GM13977 (cell line): Measurements from ENCODE around the gene ITIH3.

Experiments
- DNase-seq: peaks from one replicate; pipeline ENCODE4 v3.0.0; 2012; ENCODE audit warnings: low spot score
- in situ Hi-C: fragments of 300-500 bp; cut with MboI; formaldehyde crosslinking; loops from one replicate; pipeline ENCODE4 v1.12.0; 2022; ENCODE audit warnings: low sequenced_read_pairs, low pct_unique_long_range_greater_than_20kb, mixed read lengths, inconsistent platforms; ENCODE audit not compliant: unreplicated experiment
- TF ChIP-seq, protein P1 (sequence below): IDR thresholded peaks from 2 replicates; pipeline ENCODE4 v1.5.1; 2012; ENCODE audit warnings: mild to moderate bottlenecking, control low read depth; ENCODE audit not compliant: insufficient read depth; ENCODE audit errors: extremely low read depth, missing control alignments

The ITIH3 gene

GRCh38 chr3:52800079-52800478 is 5.5 kb downstream of the ITIH3 start:
- in situ Hi-C loops: no loop called here
- DNase-seq: no peak
- TF ChIP-seq, protein P1, sequence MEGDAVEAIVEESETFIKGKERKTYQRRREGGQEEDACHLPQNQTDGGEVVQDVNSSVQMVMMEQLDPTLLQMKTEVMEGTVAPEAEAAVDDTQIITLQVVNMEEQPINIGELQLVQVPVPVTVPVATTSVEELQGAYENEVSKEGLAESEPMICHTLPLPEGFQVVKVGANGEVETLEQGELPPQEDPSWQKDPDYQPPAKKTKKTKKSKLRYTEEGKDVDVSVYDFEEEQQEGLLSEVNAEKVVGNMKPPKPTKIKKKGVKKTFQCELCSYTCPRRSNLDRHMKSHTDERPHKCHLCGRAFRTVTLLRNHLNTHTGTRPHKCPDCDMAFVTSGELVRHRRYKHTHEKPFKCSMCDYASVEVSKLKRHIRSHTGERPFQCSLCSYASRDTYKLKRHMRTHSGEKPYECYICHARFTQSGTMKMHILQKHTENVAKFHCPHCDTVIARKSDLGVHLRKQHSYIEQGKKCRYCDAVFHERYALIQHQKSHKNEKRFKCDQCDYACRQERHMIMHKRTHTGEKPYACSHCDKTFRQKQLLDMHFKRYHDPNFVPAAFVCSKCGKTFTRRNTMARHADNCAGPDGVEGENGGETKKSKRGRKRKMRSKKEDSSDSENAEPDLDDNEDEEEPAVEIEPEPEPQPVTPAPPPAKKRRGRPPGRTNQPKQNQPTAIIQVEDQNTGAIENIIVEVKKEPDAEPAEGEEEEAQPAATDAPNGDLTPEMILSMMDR: no peak

DNA sequence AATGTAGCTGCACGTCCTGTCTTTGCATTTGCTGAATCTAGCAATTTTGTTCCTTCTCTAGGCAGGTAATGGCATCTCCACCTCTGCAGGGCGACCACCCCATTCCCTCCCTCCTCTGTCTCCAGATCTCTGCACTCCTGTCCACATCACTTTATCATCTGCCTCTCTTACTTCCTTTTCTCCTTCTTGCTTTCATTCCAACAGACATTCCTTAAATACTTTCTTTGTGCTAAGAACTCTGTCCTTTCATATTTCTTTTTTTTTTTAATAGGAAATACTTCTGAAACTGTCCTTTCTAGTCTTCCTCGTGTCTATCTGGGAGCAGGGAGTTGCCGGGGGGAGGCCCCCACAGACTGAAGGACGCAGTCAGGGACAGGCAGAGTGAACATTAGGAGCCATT is 7.2 kb downstream of the ITIH3 start:
- DNase-seq: no peak
- in situ Hi-C loops: no loop called here
- TF ChIP-seq, protein P1: no peak

- no peak for DNase-seq
- in situ Hi-C loops: no loop called here
- TF ChIP-seq, protein P1: no peak
These were observed 10.9 kb downstream of the ITIH3 start for GRCh38 chr3:52805270-52806039.

DNA sequence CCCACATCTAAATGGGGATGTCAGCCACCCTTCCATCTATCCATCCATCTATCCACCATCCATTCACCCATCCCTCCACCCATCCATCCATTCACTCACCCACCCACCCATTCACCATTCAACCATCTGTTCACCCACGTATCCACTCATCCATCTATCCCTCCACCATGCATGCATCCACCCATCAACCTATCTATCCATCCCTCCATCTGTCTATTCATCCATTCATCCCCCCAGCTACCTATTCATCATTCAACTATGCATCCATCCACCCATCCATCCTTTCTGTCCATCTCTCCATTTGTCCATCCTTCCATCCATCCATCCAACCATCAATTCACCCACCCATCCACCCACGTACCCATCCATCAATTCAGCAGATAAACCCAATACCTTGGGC is 14.6 kb downstream of the ITIH3 start:
- TF ChIP-seq, protein P1: no peak
- no peak for DNase-seq
- in situ Hi-C loops: no loop called here

DNA sequence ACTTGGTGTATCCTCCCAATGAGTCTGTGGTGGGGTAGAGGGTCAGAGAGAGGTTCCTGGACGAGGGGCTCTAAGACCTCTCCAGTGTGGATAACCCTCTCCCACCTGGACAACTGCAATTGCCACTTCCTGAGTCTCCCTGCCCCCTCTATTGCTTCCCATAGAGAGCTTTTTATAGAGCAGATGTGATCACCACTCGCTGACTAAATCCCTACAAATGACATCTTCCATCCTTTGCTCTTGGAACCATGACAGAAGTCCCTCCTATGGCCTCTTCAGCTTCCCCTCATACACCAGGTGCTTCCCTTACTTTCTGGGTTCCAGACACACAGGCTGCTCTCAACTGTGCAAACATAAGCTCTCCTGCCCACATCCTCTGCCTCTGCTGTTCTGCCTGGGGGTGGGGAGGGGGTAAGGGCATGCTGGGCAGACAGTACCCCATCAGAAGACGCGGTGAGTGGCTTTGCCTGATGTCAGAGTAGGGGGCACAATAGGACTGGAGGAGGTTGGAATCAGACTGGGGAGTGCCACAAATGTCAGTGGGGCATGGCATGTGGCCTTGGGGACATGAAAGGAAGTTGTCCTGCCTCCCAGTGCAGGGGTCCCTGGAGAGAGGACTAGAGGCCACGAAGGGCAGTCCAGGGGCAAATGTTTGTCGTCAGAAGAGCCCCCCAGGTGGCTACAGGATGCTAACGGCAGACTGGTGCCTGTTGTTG is 15.2 kb downstream of the ITIH3 start:
- DNase-seq: no peak
- in situ Hi-C loops: no loop called here
- TF ChIP-seq, protein P1: no peak

DNA sequence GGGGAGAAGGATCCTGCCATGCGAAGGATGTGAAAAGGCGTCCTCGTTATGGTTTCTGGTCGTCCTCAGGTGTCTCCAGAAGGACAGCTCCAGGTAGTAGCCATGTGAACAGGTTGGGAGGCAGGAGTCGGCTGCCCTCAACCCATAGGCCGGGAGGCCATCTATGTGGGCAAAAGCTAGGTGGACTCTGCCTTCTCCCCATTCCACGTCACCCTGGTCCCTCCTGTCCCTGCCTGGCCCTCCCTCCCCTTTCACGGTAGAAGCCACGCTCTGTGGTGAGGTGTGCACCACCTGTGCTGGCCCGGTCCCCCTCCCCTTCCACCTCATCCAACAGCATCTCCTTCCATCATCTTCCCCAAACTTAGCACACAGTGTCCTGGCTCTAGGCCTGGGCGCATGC is 16.3 kb downstream of the ITIH3 start:
- in situ Hi-C loops: no loop called here
- DNase-seq: no peak
- TF ChIP-seq, protein P1: no peak
